Renal cortical epithelial cell (primary cell): Measurements from ENCODE around the gene CGREF1. TPM values are rescaled to one million over a fixed set of nuclear protein-coding genes. Genes with fewer than 3 reads are reported as not detected.
"Not testable (repeated sequence)": the region's sequence is repeated elsewhere in the genome, so short reads cannot be mapped to it uniquely, and the experiment has no call there.

ENCODE experiments used
- DNase-seq: peaks from one replicate; pipeline ENCODE4 v3.0.0-alpha.2; 2011; ENCODE audit warnings: low read depth
- total RNA-seq: library from RNA; depleted of rRNA; stranded (reverse); fragments of >200 nt; gene quantifications from 2 replicates; pipeline ENCODE4 v1.2.3, GENCODE V29; 2014

Gene CGREF1
- total RNA-seq, 1 donor from 2014 or later: 0.20 TPM

GRCh38 chr2:27137322-27137935 is 18.5 kb upstream of the CGREF1 start:
- no peak for DNase-seq

DNA sequence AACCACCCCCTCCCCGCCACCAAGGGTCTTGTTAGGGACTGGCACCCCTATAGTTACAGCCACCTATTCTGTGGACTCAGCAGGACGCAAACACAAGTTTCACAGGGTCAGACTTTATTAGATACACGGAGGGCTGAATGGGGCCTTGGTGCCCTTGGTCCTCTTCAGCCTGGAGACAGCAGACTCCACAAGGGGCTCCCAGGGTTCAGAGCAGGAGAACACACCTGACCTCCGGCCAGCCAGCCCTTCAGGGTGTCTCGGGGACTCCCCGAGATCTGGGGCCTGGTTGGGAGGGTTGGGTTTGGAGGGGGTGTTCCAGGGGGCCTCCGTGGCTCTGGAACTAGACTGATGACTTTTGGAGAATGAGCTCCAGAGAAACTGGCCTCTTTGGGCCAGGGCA is 17.8 kb upstream of the CGREF1 start:
- no peak for DNase-seq

- DNase-seq: no peak
Observed at GRCh38 chr2:27135478-27135955, 16.6 kb upstream of the CGREF1 start.

GRCh38 chr2:27134781-27135477 is 16.0 kb upstream of the CGREF1 start:
- no peak for DNase-seq

DNA sequence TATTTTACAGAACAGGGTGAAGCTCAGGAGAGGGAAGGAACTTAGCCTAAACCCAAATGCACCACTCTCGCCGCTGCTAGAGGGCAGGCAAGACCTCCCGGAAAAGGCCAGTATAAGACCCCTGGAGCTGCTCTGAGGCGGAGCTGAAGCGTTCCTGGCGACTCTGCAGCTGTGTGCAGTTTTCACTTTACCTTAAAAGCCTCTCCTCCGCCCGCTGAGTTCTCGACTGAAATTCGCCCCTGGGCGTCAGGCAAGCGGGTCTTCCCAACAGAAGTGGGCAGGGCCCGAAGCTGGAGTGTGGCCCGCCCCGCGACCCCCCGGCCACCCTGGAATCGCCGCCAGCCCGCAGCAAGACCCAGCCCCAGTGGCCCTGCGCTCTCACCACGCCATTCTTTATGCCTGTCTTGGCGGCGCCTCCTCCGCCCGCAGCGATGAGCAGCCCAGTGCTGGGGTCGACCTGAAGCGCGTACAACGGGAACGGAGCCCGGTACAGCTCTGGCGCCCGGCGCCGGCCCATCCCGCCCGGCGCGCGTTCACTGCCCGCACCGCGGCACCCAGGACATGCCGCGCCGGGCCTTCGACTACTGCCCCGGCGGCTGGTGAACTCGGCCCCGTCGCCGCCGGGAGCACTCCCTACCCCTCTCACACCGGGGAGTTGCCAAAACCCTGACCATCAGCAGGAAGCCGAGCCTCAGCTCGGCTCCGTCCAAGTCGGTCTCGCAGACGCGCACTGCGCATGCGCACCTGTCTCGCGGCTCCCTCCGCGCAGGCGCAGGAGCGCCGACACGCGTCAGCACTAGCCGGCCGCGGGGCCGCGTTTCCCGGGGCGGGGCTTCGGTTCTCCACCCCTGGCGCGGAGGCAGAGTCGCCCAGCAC is 15.2 kb upstream of the CGREF1 start, which contains the start of gene PREB:
Gene PREB (minus strand): TSS at position 732 of the 876 bp plus-strand sequence. CDS start 215 bp downstream, at position 517.
- DNase-seq: peak; percentile 85

- no peak for DNase-seq
Observed at GRCh38 chr2:27133195-27133875, 14.4 kb upstream of the CGREF1 start.

DNA sequence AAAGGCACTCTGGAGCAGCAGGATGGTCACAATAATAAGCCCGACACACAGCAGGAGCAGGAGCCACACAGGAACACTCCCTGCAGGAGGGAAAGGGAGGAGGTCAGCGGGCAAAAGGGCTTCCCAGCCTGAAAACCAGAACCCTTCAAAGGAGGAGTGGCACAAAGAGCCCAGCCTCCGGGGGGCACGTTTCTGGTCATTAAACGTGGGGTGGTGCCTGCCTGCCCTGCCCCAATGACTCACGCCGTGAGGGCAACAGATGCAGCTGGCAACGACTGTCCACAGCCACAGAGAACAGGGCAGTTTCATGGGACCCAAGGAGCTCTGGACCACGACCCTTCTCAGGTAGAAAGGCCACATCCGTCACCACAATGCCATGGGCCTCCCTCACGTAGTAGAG is 12.5 kb upstream of the CGREF1 start:
- DNase-seq: no peak

- DNase-seq: no peak
Observed at GRCh38 chr2:27130396-27130795, 11.5 kb upstream of the CGREF1 start.

DNA sequence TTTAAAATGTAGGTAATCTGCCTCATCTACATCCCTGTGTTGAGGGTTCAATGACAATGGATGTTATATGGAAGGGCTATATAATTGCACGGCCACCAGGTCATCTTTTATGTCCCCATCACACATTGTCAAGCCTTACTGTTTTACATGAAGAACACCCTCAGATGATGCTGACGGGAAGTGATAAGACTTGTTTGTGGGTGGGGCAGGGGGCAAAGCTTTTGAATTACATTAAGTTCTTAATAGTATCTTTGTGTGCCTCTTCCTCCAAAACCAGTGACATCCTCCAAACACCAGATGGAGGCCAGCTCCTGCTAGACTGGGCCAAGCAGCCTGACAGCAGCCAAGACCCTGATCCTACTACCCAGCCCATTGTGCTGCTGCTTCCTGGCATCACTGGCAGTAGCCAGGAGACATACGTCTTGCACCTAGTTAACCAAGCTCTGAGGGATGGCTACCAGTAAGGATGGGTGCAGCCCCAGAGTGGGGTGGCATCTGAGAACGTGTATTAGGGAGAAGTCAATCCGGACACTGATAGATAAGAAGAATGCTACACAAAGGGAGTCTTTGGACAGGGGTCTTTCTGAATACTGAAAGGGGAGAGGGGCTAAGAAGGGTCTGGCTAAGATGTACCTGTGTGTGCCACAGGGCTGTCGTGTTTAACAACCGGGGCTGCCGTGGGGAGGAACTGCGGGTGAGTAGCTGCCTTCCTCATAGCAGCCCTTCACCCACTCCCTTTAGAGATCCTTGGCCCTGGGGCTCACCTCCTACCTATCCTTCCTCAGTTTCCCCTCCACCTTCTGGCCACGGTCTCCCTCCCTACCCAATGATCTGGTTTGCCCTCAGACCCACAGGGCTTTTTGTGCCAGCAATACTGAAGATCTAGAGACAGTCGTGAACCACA is 10.0 kb upstream of the CGREF1 start:
- no peak for DNase-seq

- DNase-seq: no peak
Observed at GRCh38 chr2:27127883-27128667, 9.1 kb upstream of the CGREF1 start.

- no peak for DNase-seq
Observed at GRCh38 chr2:27126252-27126710, 7.4 kb upstream of the CGREF1 start.

GRCh38 chr2:27125104-27125503 is 6.2 kb upstream of the CGREF1 start:
- DNase-seq: no peak

DNA sequence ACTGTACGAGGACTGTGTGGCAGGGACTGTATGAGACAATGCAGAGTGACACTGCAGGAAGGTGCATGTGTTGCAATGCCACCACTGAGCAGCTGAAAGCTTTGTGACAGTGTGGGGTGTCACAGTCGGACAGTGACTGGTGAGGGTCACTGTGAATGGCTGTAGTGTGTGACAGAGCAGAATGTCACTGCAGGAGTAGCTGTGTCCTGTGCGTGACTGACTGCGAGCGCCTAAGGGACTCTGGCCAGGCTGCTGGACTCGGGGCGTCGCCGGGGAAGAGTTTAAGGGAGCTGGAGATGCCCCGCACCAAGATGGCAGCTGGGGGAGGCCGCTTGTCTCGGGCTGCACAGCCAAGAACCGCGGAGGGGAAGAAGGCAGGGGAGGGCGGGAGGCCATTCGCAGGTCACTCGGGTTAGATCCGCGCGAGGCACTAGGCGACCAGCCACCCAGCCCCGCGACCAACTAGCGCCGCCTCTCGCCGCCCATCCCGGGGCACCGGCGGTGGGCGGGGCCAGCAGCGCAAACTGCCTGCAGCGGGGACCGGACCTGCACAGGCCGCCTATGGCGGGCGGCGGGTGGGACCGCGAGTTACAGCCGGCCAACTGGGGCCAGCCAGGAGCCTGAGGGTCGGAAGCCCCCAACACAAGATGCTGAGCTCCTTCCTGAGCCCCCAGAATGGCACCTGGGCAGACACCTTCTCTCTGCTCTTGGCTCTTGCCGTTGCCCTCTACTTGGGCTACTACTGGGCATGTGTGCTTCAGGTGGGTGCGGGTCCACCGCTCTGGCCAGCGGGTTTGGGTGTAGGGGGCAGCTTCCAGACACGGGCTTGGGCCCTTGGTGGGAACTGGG is 4.6 kb upstream of the CGREF1 start, which contains the start of gene ABHD1:
Gene ABHD1 (plus strand): TSS at position 514 of the 849 bp plus-strand sequence. CDS start 134 bp downstream, at position 648.
- DNase-seq: no peak

DNA sequence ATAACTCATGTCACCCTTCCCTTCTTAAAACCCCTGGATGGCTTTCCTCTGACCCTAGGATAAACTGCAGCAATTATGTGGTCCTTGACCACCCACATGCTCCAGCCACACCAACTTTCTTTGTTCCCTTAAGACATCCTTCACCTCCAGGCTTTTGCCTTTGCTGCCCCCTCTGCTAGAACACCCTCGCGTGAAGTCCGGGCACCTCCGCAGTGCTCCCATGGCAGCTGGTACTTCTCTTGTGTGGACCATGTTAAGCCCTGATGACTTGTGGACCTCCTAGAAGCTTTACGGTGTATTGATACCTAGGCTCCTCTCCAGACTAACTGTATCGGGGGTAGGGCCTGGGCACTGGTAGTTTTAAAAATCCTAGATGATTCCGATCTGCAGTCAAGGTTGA is 3.9 kb upstream of the CGREF1 start:
- no peak for DNase-seq

DNA sequence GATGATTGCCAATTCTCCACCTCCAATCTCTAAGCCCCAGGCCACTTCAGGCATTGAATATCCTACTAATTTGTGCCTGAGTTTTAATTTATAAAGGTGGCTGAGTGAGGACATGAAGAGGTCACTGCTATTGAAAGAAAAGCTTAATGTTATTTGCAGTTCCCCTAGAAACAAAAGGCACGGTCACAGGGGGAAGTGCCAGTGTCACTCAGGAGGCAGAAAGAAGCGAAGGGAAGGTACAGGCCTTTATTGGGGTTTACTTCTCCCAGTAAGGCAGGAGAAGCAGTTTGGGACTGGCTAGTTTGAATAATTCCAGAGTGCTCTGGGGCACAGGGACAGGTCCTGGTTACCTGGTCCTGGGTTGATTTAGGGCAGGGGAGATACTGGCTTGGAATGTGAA is 3.0 kb upstream of the CGREF1 start:
- DNase-seq: no peak

DNA sequence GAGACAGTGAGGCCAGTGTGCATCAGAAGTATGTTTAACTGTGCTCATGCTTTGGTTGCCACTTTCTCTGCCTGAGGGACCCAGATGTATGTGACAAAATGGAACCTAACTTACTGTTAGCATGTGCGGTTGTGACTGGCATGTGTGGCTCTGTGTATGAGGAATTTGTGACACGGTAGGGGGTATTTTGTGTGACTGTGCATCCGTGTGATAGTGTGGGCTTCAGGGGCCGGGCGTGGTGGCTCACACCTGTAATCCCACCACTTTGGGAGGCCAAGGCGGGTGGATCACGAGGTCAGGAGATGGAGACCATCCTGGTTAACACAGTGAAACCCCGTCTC is 372 bp upstream of the CGREF1 start:
- not testable (repeated sequence) for DNase-seq

- DNase-seq: no peak
Observed at GRCh38 chr2:27117995-27118524, 868 bp downstream of the CGREF1 start.

DNA sequence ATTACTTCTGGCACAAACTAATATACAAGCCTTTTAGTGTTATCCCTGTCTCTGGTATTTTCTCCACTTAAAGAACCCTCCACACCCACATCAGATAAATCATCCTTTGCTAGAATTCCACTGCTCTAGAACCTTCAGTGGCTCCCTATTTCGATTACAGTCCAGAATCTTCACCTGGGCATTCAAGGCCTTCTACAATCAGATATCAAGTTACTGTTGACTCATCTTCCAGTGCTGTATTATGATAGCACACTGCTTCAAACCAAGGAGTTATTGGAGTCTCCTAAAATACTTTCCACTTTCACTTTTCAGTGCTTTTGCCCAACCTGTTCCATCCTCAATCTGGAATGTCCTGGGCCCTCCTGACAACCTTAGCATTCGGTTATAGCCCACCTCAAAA is 3.4 kb downstream of the CGREF1 start:
- no peak for DNase-seq
